PFSK-1 (cell line): Measurements from ENCODE around the gene CES4A.

Source experiments
- POLR2AphosphoS5 ChIP-seq: IDR thresholded peaks from 2 replicates; pipeline ENCODE4 v1.6.1; 2012; ENCODE audit warnings: low read depth, mild to moderate bottlenecking, control low read depth, low read length, moderate library complexity
- SIN3A ChIP-seq: IDR thresholded peaks from 2 replicates; pipeline ENCODE4 v1.6.1; 2012; ENCODE audit warnings: mild to moderate bottlenecking, low read length, moderate library complexity, borderline replicate concordance; ENCODE audit not compliant: insufficient read depth
- TAF1 ChIP-seq: IDR thresholded peaks from 2 replicates; pipeline ENCODE4 v1.6.1; 2012; ENCODE audit warnings: low read length, control low read depth, borderline replicate concordance; ENCODE audit not compliant: insufficient read depth

DNA sequence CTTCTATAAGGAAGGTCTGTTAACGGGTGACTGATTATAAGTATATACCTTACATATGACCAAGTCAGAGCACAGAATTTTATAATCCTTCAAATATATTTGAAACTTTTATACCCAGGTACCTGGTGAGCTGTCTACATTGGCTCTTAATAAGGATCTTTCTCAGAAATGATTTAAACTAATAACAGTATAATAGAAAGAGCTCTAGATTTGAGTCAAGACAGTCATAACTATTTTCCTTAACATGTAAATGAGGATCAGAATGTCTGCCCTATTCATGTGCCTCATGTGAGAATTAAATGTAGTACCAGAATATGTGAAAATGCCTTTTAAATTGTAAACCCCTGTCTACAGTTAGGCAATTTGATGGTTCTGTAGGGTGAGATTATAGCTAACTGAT lies 55.0 kb downstream of the CES4A start:
- no peak for TF ChIP-seq SIN3A
- TF ChIP-seq POLR2AphosphoS5: no peak
- TF ChIP-seq TAF1: no peak
